WTC11 (cell line): ENCODE measurements around the gene SH3BP5L. TPM values are rescaled to one million over a fixed set of nuclear protein-coding genes. Genes with fewer than 3 reads are reported as not detected.

Source experiments
- ATAC-seq: fragments of 200-7000 bp; cut with Tn5 transposase; 2 replicates; pipeline ENCODE4 v1.10.0; 2021; ENCODE audit warnings: mild to moderate bottlenecking, moderate library complexity
- CTCF ChIA-PET: fragments of 300-600 bp; sonication (Branson Sonifier 250); formaldehyde crosslinking; loops from one replicate; lab custom pipeline; 2021; ENCODE audit warnings: antibody characterized with exemption; lab: Charles Lee
- POLR2A ChIA-PET: fragments of 350-600 bp; sonication (Branson Sonifier 250); formaldehyde crosslinking; loops from one replicate; lab custom pipeline; 2021; ENCODE audit warnings: antibody characterized with exemption; lab: Charles Lee
- DNase-seq: peaks from one replicate; pipeline ENCODE4 v3.0.0; 2021; ENCODE audit warnings: low spot score
- H3K27ac Mint-ChIP-seq: 2 replicates; pipeline ENCODE4 v1.8.0; 2021; ENCODE audit warnings: mixed read lengths
- H3K27me3 Mint-ChIP-seq: 2 replicates; pipeline ENCODE4 v1.8.0; 2021; ENCODE audit warnings: low read depth, mild to moderate bottlenecking, moderate library complexity, mixed read lengths
- H3K36me3 Mint-ChIP-seq: 2 replicates; pipeline ENCODE4 v1.8.0; 2021; ENCODE audit warnings: mixed read lengths
- H3K4me1 Mint-ChIP-seq: 2 replicates; pipeline ENCODE4 v1.8.0; 2022; ENCODE audit warnings: mixed read lengths
- H3K4me3 Mint-ChIP-seq: 2 replicates; pipeline ENCODE4 v1.8.0; 2021; ENCODE audit warnings: mild to moderate bottlenecking, moderate library complexity, mixed read lengths
- H3K9me3 Mint-ChIP-seq: 2 replicates; pipeline ENCODE4 v1.8.0; 2021; ENCODE audit warnings: mixed read lengths
- AFF4 ChIP-seq: sonication (generic); formaldehyde crosslinking; IDR thresholded peaks from 2 replicates; pipeline ENCODE4 v1.8.1; 2023; ENCODE audit warnings: mild to moderate bottlenecking, missing genetic modification reagents, borderline replicate concordance
- FOXK1 ChIP-seq: sonication (generic); formaldehyde crosslinking; IDR thresholded peaks from 2 replicates; pipeline ENCODE4 v1.8.0; 2022; ENCODE audit warnings: mild to moderate bottlenecking, moderate library complexity, missing genetic modification reagents
- IRF2 ChIP-seq: sonication (generic); formaldehyde crosslinking; IDR thresholded peaks from 2 replicates; pipeline ENCODE4 v1.8.0; 2022; ENCODE audit warnings: low read depth, missing genetic modification reagents, borderline replicate concordance
- NR1H2 ChIP-seq: sonication (generic); formaldehyde crosslinking; IDR thresholded peaks from 2 replicates; pipeline ENCODE4 v1.9.0; 2021; ENCODE audit warnings: mild to moderate bottlenecking, moderate library complexity, missing genetic modification reagents
- NR2C2 ChIP-seq: sonication (generic); formaldehyde crosslinking; IDR thresholded peaks from 2 replicates; pipeline ENCODE4 v1.8.0; 2022; ENCODE audit warnings: mild to moderate bottlenecking, missing genetic modification reagents
- SOX15 ChIP-seq: fragments of 250-450 bp; sonication (Bioruptor Pico); IDR thresholded peaks from 2 replicates; pipeline ENCODE4 v1.9.0; 2021; ENCODE audit warnings: mild to moderate bottlenecking
- ZNF232 ChIP-seq: sonication (generic); formaldehyde crosslinking; IDR thresholded peaks from 2 replicates; pipeline ENCODE4 v1.8.0; 2022; ENCODE audit warnings: mild to moderate bottlenecking, missing genetic modification reagents
- ZNF263 ChIP-seq: sonication (generic); formaldehyde crosslinking; IDR thresholded peaks from 2 replicates; pipeline ENCODE4 v1.8.1; 2022; ENCODE audit warnings: low read depth, mild to moderate bottlenecking, moderate library complexity, missing genetic modification reagents
- ZNF423 ChIP-seq: fragments of 250-450 bp; sonication (Bioruptor Pico); IDR thresholded peaks from 2 replicates; pipeline ENCODE4 v2.1.2; 2022; ENCODE audit warnings: mild to moderate bottlenecking, moderate library complexity
- ZNF532 ChIP-seq: fragments of 250-450 bp; sonication (Bioruptor Pico); IDR thresholded peaks from 2 replicates; pipeline ENCODE4 v1.9.0; 2021; ENCODE audit warnings: mild to moderate bottlenecking, borderline replicate concordance
- total RNA-seq: library from RNA; stranded (reverse); gene quantifications from 3 replicates; pipeline ENCODE4 v1.2.3, GENCODE V29; 2021
- TF ChIP-seq, protein P1 (sequence below): sonication (generic); formaldehyde crosslinking; IDR thresholded peaks from 2 replicates; pipeline ENCODE4 v1.8.0; 2022; ENCODE audit warnings: mild to moderate bottlenecking, missing genetic modification reagents
- TF ChIP-seq, protein P2 (sequence below): sonication (generic); formaldehyde crosslinking; IDR thresholded peaks from 2 replicates; pipeline ENCODE4 v1.8.0; 2022; ENCODE audit warnings: missing genetic modification reagents

Gene SH3BP5L
- total RNA-seq, 1 experiment from 2014 or later, result 32.9 TPM

GRCh38 chr1:248821101-248821500, 4.6 kb downstream of the SH3BP5L start:
- TF ChIP-seq, protein P1, sequence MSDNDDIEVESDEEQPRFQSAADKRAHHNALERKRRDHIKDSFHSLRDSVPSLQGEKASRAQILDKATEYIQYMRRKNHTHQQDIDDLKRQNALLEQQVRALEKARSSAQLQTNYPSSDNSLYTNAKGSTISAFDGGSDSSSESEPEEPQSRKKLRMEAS (CRISPR knock-in tag), result no peak
- TF ChIP-seq NR2C2 (no peak), IRF2 (CRISPR knock-in tag) (no peak), ZNF232 (CRISPR knock-in tag) (no peak), AFF4 (CRISPR knock-in tag) (no peak), SOX15 (CRISPR knock-in tag) (no peak), ZNF532 (CRISPR knock-in tag) (no peak), ZNF263 (no peak), NR1H2 (CRISPR knock-in tag) (no peak), ZNF423 (CRISPR knock-in tag) (no peak)
- TF ChIP-seq, protein P2, sequence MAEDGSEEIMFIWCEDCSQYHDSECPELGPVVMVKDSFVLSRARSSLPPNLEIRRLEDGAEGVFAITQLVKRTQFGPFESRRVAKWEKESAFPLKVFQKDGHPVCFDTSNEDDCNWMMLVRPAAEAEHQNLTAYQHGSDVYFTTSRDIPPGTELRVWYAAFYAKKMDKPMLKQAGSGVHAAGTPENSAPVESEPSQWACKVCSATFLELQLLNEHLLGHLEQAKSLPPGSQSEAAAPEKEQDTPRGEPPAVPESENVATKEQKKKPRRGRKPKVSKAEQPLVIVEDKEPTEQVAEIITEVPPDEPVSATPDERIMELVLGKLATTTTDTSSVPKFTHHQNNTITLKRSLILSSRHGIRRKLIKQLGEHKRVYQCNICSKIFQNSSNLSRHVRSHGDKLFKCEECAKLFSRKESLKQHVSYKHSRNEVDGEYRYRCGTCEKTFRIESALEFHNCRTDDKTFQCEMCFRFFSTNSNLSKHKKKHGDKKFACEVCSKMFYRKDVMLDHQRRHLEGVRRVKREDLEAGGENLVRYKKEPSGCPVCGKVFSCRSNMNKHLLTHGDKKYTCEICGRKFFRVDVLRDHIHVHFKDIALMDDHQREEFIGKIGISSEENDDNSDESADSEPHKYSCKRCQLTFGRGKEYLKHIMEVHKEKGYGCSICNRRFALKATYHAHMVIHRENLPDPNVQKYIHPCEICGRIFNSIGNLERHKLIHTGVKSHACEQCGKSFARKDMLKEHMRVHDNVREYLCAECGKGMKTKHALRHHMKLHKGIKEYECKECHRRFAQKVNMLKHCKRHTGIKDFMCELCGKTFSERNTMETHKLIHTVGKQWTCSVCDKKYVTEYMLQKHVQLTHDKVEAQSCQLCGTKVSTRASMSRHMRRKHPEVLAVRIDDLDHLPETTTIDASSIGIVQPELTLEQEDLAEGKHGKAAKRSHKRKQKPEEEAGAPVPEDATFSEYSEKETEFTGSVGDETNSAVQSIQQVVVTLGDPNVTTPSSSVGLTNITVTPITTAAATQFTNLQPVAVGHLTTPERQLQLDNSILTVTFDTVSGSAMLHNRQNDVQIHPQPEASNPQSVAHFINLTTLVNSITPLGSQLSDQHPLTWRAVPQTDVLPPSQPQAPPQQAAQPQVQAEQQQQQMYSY, result no peak
- ATAC-seq, result no peak
- Mint-ChIP-seq H3K27me3 (no peaks in the 10 kb centered on the region), H3K27ac (peak overlapping the region; percentile 53), H3K4me1 (peaks cover 32% of the 10 kb centered on the region), H3K36me3 (peaks cover 34% of the 10 kb centered on the region), H3K4me3 (no peak overlapping the region), H3K9me3 (no peaks in the 10 kb centered on the region)
- no peak for DNase-seq
- CTCF ChIA-PET, result interaction anchor here (1.0 to 1.3 kb wide), 2 partner anchors 9 to 14 kb away, joined by 3 to 4 read pairs; no protein-coding TSS in a partner anchor
- POLR2A ChIA-PET, result no interaction called here

DNA sequence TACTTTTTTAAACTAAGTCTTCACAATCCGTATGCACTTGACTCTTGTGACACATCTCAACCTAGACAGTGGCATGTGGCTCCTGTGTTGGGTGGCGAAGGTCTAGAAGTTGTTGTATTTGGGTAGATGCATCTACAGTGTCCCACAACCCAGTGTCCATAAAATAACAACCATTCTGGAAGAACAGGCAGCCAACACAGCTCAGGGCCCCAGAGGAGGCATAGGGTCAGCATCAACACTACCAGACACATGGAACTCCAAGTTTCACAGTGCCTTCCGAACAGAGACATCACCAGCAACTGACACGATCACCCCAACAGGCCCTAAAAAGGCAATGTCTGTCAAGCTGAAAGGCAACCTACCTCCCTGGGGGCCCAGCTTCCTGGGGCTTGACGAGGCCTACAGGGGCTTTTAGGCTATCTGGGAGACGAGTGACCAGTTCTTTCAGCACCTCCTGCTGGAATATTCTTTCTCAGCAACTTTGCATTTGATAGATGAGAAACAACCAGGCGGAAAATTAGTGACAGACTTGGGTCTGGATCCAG, 5.6 kb downstream of the SH3BP5L start:
- DNase-seq (no peak), ATAC-seq (no peak)
- peak overlapping the region; percentile 79 for H3K27ac Mint-ChIP-seq
- no peaks in the 10 kb centered on the region for H3K27me3 Mint-ChIP-seq
- H3K9me3 Mint-ChIP-seq, result no peaks in the 10 kb centered on the region
- H3K4me1 Mint-ChIP-seq, result peaks cover 40% of the 10 kb centered on the region
- H3K36me3 Mint-ChIP-seq, result peaks cover 41% of the 10 kb centered on the region
- no peak overlapping the region; the same call in 1 of the 2 replicates for H3K4me3 Mint-ChIP-seq
- CTCF ChIA-PET, result interaction anchor here (1.0 to 1.3 kb wide), 2 partner anchors 8 to 13 kb away, joined by 3 to 4 read pairs; no protein-coding TSS in a partner anchor
- POLR2A ChIA-PET, result no interaction called here
- no peak for TF ChIP-seq FOXK1
